Glutamatergic neuron (in vitro differentiated cells): ENCODE measurements around the gene CRYBG1. TPM values are rescaled to one million over a fixed set of nuclear protein-coding genes. Genes with fewer than 3 reads are reported as not detected.

Source experiments
- DNase-seq: peaks from one replicate; pipeline ENCODE4 v3.0.0; 2022
- H3K27ac Mint-ChIP-seq: one replicate; pipeline ENCODE4 v1.8.0; 2020; ENCODE audit warnings: mild to moderate bottlenecking, mixed read lengths, inconsistent platforms; ENCODE audit not compliant: unreplicated experiment
- H3K27me3 Mint-ChIP-seq: one replicate; pipeline ENCODE4 v1.8.0; 2020; ENCODE audit warnings: mild to moderate bottlenecking, moderate library complexity, mixed read lengths, inconsistent platforms; ENCODE audit not compliant: unreplicated experiment
- H3K36me3 Mint-ChIP-seq: one replicate; pipeline ENCODE4 v1.8.0; 2020; ENCODE audit warnings: mild to moderate bottlenecking, mixed read lengths, inconsistent platforms; ENCODE audit not compliant: unreplicated experiment
- H3K4me1 Mint-ChIP-seq: one replicate; pipeline ENCODE4 v1.8.0; 2020; ENCODE audit warnings: mild to moderate bottlenecking, low read depth, mixed read lengths, inconsistent platforms; ENCODE audit not compliant: unreplicated experiment
- H3K4me3 Mint-ChIP-seq: one replicate; pipeline ENCODE4 v1.8.0; 2020; ENCODE audit warnings: mild to moderate bottlenecking, mixed read lengths, inconsistent platforms; ENCODE audit not compliant: unreplicated experiment
- H3K9me3 Mint-ChIP-seq: one replicate; pipeline ENCODE4 v1.8.0; 2020; ENCODE audit warnings: mild to moderate bottlenecking, moderate library complexity, mixed read lengths, inconsistent platforms; ENCODE audit not compliant: unreplicated experiment
- CTCF ChIP-seq: fragments of 200-600 bp; sonication (generic); IDR thresholded peaks from one replicate; pipeline ENCODE4 v1.5.0; 2021; ENCODE audit not compliant: partially characterized antibody, unreplicated experiment
- total RNA-seq: library from RNA; stranded (reverse); fragmentation: NEBNext Ultra II Directional; extraction: Animal tissue kit (Norgen Biotek cat#: 25700); gene quantifications from one replicate; pipeline ENCODE4 v1.2.1, GENCODE V29; 2021; ENCODE audit not compliant: unreplicated experiment

CRYBG1 gene
- total RNA-seq, 1 donor from 2014 or later, result 0.15 TPM

DNA sequence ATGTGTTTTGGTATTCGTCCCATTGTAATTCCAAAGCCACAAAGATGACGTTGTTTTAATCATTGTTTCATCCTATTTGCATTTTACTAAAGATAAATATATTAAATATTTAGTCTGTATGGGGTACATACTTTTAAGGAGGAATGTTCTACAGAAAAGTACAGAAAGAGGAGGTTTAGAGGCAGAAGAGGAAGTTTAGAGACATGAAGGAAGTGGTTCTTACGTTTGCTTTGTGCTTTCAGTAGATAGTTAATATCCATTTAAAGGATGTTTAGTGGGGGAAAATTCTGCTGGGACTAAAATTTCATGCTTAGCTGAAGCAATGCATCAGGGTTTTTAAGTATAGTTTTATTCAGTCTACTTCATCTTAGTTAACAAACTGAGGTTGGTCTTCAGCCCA, 116.6 kb downstream of the CRYBG1 start:
- Mint-ChIP-seq H3K4me3 (no peak overlapping the region), H3K4me1 (no peaks in the 10 kb centered on the region), H3K36me3 (no peaks in the 10 kb centered on the region), H3K27ac (no peak overlapping the region), H3K9me3 (no peaks in the 10 kb centered on the region), H3K27me3 (peaks cover 2% of the 10 kb centered on the region)
- no peak for TF ChIP-seq CTCF
- no peak for DNase-seq

DNA sequence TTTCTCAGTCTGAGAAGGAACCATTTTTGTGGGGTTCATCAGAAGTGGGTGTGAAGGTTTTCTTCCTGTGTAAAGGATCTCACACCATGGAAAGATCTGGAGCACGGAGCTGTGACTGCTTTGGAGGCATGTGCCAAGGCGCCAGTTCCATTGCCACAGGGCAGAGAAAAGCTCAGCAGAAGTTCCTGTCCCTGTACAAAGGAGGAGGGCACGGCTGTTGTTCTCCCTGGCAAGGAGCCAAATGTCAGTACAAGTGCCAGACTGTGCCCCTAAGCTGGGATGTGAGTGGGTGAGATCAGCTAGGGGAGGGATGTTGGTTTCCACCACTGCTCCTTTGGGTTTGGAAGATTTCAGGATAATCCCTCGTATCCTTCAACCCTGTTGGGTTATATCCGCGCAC, 117.3 kb downstream of the CRYBG1 start:
- Mint-ChIP-seq H3K9me3 (no peaks in the 10 kb centered on the region), H3K36me3 (no peaks in the 10 kb centered on the region), H3K4me1 (no peaks in the 10 kb centered on the region), H3K27ac (no peak overlapping the region), H3K27me3 (peaks cover 2% of the 10 kb centered on the region), H3K4me3 (no peak overlapping the region)
- no peak for TF ChIP-seq CTCF
- DNase-seq, result no peak

DNA sequence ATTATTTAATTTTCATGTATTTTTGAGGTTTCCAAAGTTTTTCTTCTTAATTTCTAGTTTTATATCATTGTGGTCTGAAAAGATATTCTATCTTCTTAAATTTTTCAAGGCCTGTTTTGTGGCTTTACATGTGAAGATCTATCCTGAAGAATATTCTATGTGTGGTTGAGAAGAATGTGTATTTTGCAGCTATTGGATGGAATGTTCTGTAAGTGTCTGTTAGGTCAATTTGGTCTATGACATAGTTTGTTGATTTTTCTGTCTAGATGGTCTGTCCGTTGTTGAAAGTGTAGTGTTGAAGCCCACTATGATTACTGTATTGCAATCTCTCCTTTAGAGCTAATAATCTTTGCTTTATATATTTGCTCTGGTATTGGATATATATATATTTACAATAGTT, 125.7 kb downstream of the CRYBG1 start:
- Mint-ChIP-seq H3K4me3 (no peak overlapping the region), H3K36me3 (no peaks in the 10 kb centered on the region), H3K27me3 (no peaks in the 10 kb centered on the region), H3K4me1 (no peaks in the 10 kb centered on the region), H3K27ac (no peak overlapping the region), H3K9me3 (no peaks in the 10 kb centered on the region)
- no peak for TF ChIP-seq CTCF
- DNase-seq, result no peak

DNA sequence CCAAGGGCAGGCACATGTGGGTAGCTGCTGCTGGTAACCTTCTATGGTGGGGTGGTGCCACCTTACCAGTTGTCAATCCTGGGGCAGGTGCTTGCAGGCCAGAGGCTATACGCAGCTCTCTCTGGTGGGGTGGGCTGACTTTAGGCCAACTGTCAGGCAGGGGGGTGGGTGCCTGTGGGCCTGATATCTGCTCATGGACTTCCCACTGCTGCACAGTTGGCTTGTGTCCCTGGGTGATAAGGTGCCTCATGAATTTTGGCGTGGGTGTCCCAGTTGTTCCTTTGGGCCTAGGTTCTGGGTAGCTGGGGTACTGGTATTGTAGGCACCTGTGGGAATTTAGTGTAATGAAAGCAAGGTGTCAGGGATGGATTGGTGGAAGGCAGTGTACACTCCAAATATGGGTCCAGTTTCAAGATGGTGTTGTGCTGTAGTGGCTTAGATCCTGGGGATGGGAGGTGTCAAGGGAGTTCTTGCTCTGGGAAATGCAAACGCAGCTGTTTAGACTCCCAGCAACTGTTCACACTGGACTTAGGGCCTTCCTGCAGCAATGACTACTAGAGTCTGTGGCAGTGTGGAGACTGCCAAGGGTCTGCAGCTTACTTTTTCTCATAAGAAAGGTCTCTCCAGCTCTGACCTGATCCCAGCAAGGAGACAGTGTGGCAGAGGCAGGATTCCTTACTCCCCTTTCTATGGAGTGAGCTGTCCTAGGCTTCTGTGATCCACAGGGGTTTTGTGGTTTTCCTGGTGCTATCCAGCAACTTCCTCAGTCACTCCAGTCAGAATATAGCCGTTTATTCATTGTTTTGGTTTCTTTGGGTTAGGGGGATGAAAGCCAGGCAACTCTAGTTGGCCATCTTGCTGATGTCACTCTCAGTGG, 128.2 kb downstream of the CRYBG1 start:
- no peak overlapping the region for H3K4me3 Mint-ChIP-seq
- H3K9me3 Mint-ChIP-seq, result no peaks in the 10 kb centered on the region
- TF ChIP-seq CTCF, result no peak
- no peak for DNase-seq
- H3K36me3 Mint-ChIP-seq, result no peaks in the 10 kb centered on the region
- H3K4me1 Mint-ChIP-seq, result no peaks in the 10 kb centered on the region
- H3K27ac Mint-ChIP-seq, result no peak overlapping the region
- H3K27me3 Mint-ChIP-seq, result no peaks in the 10 kb centered on the region

DNA sequence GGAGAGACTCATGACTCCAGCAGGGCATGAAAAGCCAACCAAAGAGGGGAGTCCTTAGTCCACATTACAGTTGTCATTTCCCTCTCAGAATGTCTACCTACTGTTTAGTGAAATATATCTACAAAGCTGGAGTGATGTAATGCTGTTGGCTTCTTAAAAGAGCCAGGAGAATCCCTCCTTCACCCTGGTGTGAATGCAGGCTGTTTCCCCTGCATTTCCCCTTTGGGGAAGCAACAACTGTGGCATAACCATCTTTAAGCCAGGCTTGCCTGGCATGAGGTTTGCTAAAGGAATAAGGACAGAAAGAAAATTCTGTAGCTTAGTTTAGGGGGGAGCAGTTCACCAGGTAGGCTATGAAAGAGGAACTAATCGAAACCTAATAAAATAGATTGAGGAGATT, 129.5 kb downstream of the CRYBG1 start:
- no peak overlapping the region for H3K27ac Mint-ChIP-seq
- H3K4me3 Mint-ChIP-seq, result no peak overlapping the region
- H3K27me3 Mint-ChIP-seq, result no peaks in the 10 kb centered on the region
- no peak for DNase-seq
- no peak for TF ChIP-seq CTCF
- no peaks in the 10 kb centered on the region for H3K4me1 Mint-ChIP-seq
- no peaks in the 10 kb centered on the region for H3K9me3 Mint-ChIP-seq
- no peaks in the 10 kb centered on the region for H3K36me3 Mint-ChIP-seq
